ENCODE data around the gene PCDHGA1. TPM values are rescaled to one million over a fixed set of nuclear protein-coding genes. Genes with fewer than 3 reads are reported as not detected.

PCDHGA1 gene
- total RNA-seq, 1 experiment from 2014 or later, result 0.35 TPM

- no peak for DNase-seq (ENCODE audit: unreplicated experiment)
- ChIA-PET POLR2A (interaction anchor here (1.0 kb wide), 1 partner anchor 8 kb away, joined by 3 read pairs; no protein-coding TSS in a partner anchor), CTCF (interaction anchor here (0.7 to 4.4 kb wide), 6 partner anchors 9 to 87 kb away, joined by 3 to 26 read pairs (median 4); partner anchors contain the start of genes PCDHGB5 and PCDHGC3)
- Mint-ChIP-seq H3K27ac (ENCODE audit: low read depth, unreplicated experiment) (no peak overlapping the region), H3K4me3 (ENCODE audit: unreplicated experiment) (no peak overlapping the region), H3K4me1 (ENCODE audit: insufficient read depth, unreplicated experiment) (peaks cover 14% of the 10 kb centered on the region), H3K36me3 (ENCODE audit: insufficient read depth, unreplicated experiment) (peaks cover 14% of the 10 kb centered on the region), H3K9me3 (ENCODE audit: unreplicated experiment) (no peaks in the 10 kb centered on the region), H3K27me3 (ENCODE audit: insufficient read depth, unreplicated experiment) (no peaks in the 10 kb centered on the region)
- BruUV-seq (replicated peaks), result no TSS peak
- TF ChIP-seq, protein P1, sequence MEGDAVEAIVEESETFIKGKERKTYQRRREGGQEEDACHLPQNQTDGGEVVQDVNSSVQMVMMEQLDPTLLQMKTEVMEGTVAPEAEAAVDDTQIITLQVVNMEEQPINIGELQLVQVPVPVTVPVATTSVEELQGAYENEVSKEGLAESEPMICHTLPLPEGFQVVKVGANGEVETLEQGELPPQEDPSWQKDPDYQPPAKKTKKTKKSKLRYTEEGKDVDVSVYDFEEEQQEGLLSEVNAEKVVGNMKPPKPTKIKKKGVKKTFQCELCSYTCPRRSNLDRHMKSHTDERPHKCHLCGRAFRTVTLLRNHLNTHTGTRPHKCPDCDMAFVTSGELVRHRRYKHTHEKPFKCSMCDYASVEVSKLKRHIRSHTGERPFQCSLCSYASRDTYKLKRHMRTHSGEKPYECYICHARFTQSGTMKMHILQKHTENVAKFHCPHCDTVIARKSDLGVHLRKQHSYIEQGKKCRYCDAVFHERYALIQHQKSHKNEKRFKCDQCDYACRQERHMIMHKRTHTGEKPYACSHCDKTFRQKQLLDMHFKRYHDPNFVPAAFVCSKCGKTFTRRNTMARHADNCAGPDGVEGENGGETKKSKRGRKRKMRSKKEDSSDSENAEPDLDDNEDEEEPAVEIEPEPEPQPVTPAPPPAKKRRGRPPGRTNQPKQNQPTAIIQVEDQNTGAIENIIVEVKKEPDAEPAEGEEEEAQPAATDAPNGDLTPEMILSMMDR (IDR thresholded peaks at IDR 0.05; ENCODE audit: unreplicated experiment), result no peak
- intact Hi-C loops (cut with micrococcal nuclease), result no loop called here
Observed at GRCh38 chr5:141484310-141484640, 154.0 kb downstream of the PCDHGA1 start.

DNA sequence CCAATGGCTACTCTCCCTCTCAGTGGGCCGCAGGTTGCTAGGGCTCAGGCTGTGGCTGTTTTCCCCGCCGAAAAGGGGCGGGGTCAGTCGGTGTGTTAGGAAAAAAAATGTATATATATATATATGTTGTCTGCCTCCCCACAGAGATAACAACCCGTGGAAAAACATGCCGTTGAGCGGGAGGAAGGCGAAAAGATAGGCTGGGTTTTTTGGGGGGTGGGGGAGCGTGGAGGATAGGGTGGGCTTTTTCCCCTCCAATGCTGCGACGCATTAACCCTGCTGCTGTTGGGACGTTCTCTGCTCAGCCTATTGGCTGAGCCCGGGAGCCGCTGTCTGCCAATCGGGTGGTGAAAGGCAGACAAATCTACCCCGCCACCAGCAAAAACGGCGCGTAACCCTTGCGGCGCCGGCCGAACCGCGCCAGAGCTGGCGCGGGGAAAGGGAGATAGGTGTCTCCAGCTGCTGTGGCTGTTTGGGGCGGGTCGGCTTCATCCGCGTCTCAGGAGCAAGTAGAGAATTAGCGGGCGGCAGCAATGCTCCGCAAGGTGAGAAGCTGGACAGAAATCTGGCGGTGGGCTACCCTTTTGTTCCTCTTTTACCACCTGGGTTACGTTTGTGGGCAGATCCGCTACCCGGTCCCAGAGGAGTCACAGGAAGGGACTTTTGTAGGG, 154.5 kb downstream of the PCDHGA1 start, which contains the start of gene PCDHGC4:
Gene PCDHGC4, plus strand, starts transcription at position 390 of the 671 bp plus-strand sequence. Its CDS starts 144 bp downstream, at position 534.
- H3K27ac Mint-ChIP-seq (ENCODE audit: low read depth, unreplicated experiment), result no peak within 1 kb of the TSS
- intact Hi-C loops (cut with micrococcal nuclease), result no loop called here
- H3K4me1 Mint-ChIP-seq (ENCODE audit: insufficient read depth, unreplicated experiment), result peaks cover 14% of the 10 kb centered on the region
- no peak for DNase-seq (ENCODE audit: unreplicated experiment)
- peaks cover 14% of the 10 kb centered on the region for H3K36me3 Mint-ChIP-seq (ENCODE audit: insufficient read depth, unreplicated experiment)
- POLR2A ChIA-PET, result interaction anchor here (0.7 to 1.0 kb wide), 2 partner anchors 8 to 24 kb away, joined by 3 read pairs; no protein-coding TSS in a partner anchor
- H3K4me3 Mint-ChIP-seq (ENCODE audit: unreplicated experiment), result no peak within 1 kb of the TSS
- H3K9me3 Mint-ChIP-seq (ENCODE audit: unreplicated experiment), result no peaks in the 10 kb centered on the region
- BruUV-seq (replicated peaks), result no TSS peak
- CTCF ChIA-PET, result interaction anchor here (0.8 to 4.4 kb wide), 5 partner anchors 9 to 73 kb away, joined by 3 to 26 read pairs (median 4); partner anchors contain the start of gene PCDHGC3
- TF ChIP-seq, protein P1 (IDR thresholded peaks at IDR 0.05; ENCODE audit: unreplicated experiment), result no peak
- no peaks in the 10 kb centered on the region for H3K27me3 Mint-ChIP-seq (ENCODE audit: insufficient read depth, unreplicated experiment)

- H3K27ac Mint-ChIP-seq (ENCODE audit: low read depth, unreplicated experiment), result no peak overlapping the region
- ChIA-PET CTCF (interaction anchor here (0.5 to 4.4 kb wide), 5 partner anchors 12 to 72 kb away, joined by 3 to 26 read pairs (median 3); no protein-coding TSS in a partner anchor), POLR2A (interaction anchor here (0.7 to 1.2 kb wide), 2 partner anchors 9 to 23 kb away, joined by 3 read pairs; no protein-coding TSS in a partner anchor)
- H3K36me3 Mint-ChIP-seq (ENCODE audit: insufficient read depth, unreplicated experiment), result peaks cover 11% of the 10 kb centered on the region
- no peaks in the 10 kb centered on the region for H3K9me3 Mint-ChIP-seq (ENCODE audit: unreplicated experiment)
- TF ChIP-seq, protein P1 (IDR thresholded peaks at IDR 0.05; ENCODE audit: unreplicated experiment), result no peak
- peaks cover 14% of the 10 kb centered on the region for H3K4me1 Mint-ChIP-seq (ENCODE audit: insufficient read depth, unreplicated experiment)
- no peak overlapping the region for H3K4me3 Mint-ChIP-seq (ENCODE audit: unreplicated experiment)
- intact Hi-C loops (cut with micrococcal nuclease), result no loop called here
- no peak for DNase-seq (ENCODE audit: unreplicated experiment)
- no TSS peak for BruUV-seq (replicated peaks)
- no peaks in the 10 kb centered on the region for H3K27me3 Mint-ChIP-seq (ENCODE audit: insufficient read depth, unreplicated experiment)
Observed at GRCh38 chr5:141485321-141486055, 155.2 kb downstream of the PCDHGA1 start.

DNA sequence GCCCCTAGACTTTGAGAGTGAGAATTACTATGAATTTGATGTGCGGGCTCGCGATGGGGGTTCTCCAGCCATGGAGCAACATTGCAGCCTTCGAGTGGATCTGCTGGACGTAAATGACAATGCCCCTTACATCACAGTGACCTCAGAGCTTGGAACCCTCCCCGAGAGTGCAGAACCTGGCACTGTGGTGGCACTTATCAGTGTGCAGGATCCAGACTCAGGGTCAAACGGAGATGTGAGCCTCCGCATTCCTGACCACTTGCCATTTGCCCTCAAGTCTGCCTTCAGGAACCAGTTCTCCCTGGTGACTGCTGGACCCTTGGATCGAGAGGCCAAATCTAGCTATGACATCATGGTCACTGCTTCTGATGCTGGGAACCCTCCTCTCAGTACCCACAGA, 155.8 kb downstream of the PCDHGA1 start:
- Mint-ChIP-seq H3K27ac (ENCODE audit: low read depth, unreplicated experiment) (no peak overlapping the region), H3K27me3 (ENCODE audit: insufficient read depth, unreplicated experiment) (no peaks in the 10 kb centered on the region), H3K4me3 (ENCODE audit: unreplicated experiment) (no peak overlapping the region), H3K9me3 (ENCODE audit: unreplicated experiment) (no peaks in the 10 kb centered on the region), H3K4me1 (ENCODE audit: insufficient read depth, unreplicated experiment) (peaks cover 14% of the 10 kb centered on the region), H3K36me3 (ENCODE audit: insufficient read depth, unreplicated experiment) (peaks cover 6% of the 10 kb centered on the region)
- no TSS peak for BruUV-seq (replicated peaks)
- ChIA-PET POLR2A (interaction anchor here (1.2 kb wide), 1 partner anchor 10 kb away, joined by 3 read pairs; no protein-coding TSS in a partner anchor), CTCF (interaction anchor here (0.6 to 4.4 kb wide), 5 partner anchors 16 to 343 kb away, joined by 3 to 26 read pairs (median 3); no protein-coding TSS in a partner anchor)
- TF ChIP-seq, protein P1 (IDR thresholded peaks at IDR 0.05; ENCODE audit: unreplicated experiment), result no peak
- DNase-seq (ENCODE audit: unreplicated experiment), result no peak
- intact Hi-C loops (cut with micrococcal nuclease), result no loop called here

Data from MCF 10A (cell line).